Body of pancreas (tissue), 4 donors: ENCODE data around the gene C9orf78. TPM values are rescaled to one million over a fixed set of nuclear protein-coding genes. Genes with fewer than 3 reads are reported as not detected.

ENCODE experiments used
- ATAC-seq: fragments of 150-250 bp; one replicate; pipeline ENCODE4 v1.9.1; 2016
- DNase-seq, 4 donors: peaks; one replicate each; pipeline ENCODE4 v3.0.0-alpha.2; 2019
- H3K27ac ChIP-seq, 4 donors: fragments of 200-600 bp; sonication (generic); 1 replicate in 3 of 4; 2 replicates in 1 of 4; pipeline versions ENCODE4 v1.5.1 to v1.6.1; 2016 to 2019; ENCODE audit warnings: mild to moderate bottlenecking in 1 of 4, mixed read lengths in 1 of 4, moderate library complexity in 1 of 4
- H3K27me3 ChIP-seq, 2 donors: fragments of 200-600 bp; sonication (generic); one replicate each; pipeline ENCODE4 v1.6.0; 2016; ENCODE audit warnings: mild to moderate bottlenecking in 1 of 2
- H3K36me3 ChIP-seq, 2 donors: fragments of 200-600 bp; sonication (generic); replicated peaks in 1 of 2; 2 replicates each; pipeline ENCODE4 v1.5.1; 2016; ENCODE audit warnings: low read depth in 2 of 2; ENCODE audit not compliant: insufficient read depth in 1 of 2
- H3K4me1 ChIP-seq: fragments of 200-600 bp; sonication (generic); one replicate; pipeline ENCODE4 v1.6.0; 2016
- H3K4me3 ChIP-seq, 2 donors: fragments of 200-600 bp; sonication (generic); 1 replicate in 1 of 2; 2 replicates in 1 of 2; pipeline ENCODE4 v1.5.1; 2016 to 2019
- H3K9me3 ChIP-seq, 3 donors: fragments of 200-600 bp; sonication (generic); 1 replicate in 2 of 3; 2 replicates in 1 of 3; pipeline ENCODE4 v1.5.1; 2016
- CTCF ChIP-seq, 7 experiments: fragments of 450-650 bp in 4 of 7; fragments of 200-600 bp in 3 of 7; sonication (generic) in 3 of 7; IDR thresholded peaks; one replicate each; pipeline ENCODE4 v1.5.1; 2016 to 2019; ENCODE audit warnings: antibody characterized with exemption in 7 of 7
- POLR2A ChIP-seq, 3 donors: fragments of 450-650 bp; IDR thresholded peaks; one replicate each; pipeline ENCODE4 v1.6.1; 2016; ENCODE audit warnings: antibody characterized with exemption in 3 of 3, mild to moderate bottlenecking in 2 of 3
- WGBS, 2 donors: methylation state at CpG; one replicate each; pipeline ENCODE4 v1.1.5; 2017; 5-methylcytosine and 5-hydroxymethylcytosine counted together
- intact Hi-C: fragments of 100-400 bp; cut with DNase I; formaldehyde crosslinking; loops from one replicate; pipeline ENCODE4 v1.15.1; 2023
- total RNA-seq, 2 donors: library from RNA; depleted of rRNA; stranded (reverse); fragments of >200 nt; gene quantifications; one replicate each; pipeline ENCODE4 v1.1.0, GENCODE V29; 2016

C9orf78 gene
- total RNA-seq, 2 donors from 2014 or later: 25.1 to 48.0 TPM

DNA sequence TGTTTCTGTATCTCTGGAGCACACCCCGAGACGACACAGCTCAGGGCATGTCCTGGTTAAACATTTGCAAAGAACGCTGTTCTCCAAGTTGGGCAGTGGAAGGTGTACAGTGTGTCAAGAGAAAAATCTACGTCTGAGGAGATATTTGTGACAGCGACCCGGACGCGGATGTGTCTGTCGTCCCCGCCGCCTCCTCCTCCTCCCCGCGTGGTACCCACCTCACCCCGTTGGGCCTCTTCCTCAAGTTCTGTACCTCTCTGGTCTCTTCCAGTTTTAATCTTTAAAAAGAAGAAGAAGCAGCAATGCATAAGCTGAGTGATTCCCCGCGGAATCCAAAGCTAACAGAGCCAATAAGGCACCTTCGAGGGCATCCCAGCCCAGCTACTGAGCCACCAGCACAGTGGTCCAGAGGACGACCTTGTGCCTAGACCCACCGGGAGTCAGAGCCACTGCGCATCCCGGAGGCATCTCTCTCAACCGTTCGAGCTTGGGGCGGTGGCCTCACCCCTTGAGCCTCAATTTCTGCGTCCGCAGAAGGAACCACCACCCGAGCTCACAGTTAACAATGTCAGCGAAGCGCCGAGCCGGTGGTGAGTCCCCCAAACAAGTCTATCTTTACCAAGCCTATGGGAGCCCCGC lies 467 bp downstream of the C9orf78 start:
- Histone ChIP-seq H3K27ac (peak overlapping the region; percentile 42 to 91 (median 80)), H3K36me3 (peaks cover 0 to 23% of the 10 kb centered on the region in 2 donors), H3K4me3 (peak overlapping the region; percentile 87 to 94), H3K27me3 (no peaks in the 10 kb centered on the region), H3K4me1 (peaks cover 24% of the 10 kb centered on the region), H3K9me3 (no peaks in the 10 kb centered on the region)
- ATAC-seq (peak; percentile 7), DNase-seq (peak in 1 of 4 donors; percentile 13)
- intact Hi-C loops: no loop called here
- 0% methylated on average over 29 to 32 of the region's 32 CpGs for WGBS, 2 donors
- no peak for TF ChIP-seq POLR2A (IDR thresholded peaks at IDR 0.05)
- TF ChIP-seq CTCF (IDR thresholded peaks at IDR 0.05): no peak

DNA sequence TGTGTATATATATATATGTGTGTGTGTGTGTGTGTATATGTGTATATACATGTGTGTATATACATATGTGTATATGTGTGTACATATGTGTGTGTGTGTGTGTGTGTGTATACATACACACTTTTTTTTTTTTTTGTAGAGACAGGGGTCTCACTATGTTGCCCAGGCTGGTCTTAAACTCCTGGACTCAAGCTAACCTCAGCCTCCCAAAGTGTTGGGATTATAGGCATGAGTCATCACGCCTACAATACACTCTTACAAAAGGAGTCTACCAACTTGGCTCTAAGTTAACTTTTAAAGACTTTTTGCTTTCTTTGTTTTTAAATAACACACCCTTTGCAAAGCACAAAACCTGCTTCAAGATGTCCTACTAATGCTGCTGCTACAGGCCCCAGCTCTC lies 2.1 kb downstream of the C9orf78 start:
- no peak for ATAC-seq
- no peak for DNase-seq
- peaks cover 24% of the 10 kb centered on the region for H3K4me1 ChIP-seq
- peaks cover 6 to 35% of the 10 kb centered on the region in 2 donors for H3K36me3 ChIP-seq
- H3K4me3 ChIP-seq: no peak overlapping the region
- no peaks in the 10 kb centered on the region for H3K27me3 ChIP-seq
- H3K9me3 ChIP-seq: no peaks in the 10 kb centered on the region
- intact Hi-C loops: no loop called here
- TF ChIP-seq CTCF (IDR thresholded peaks at IDR 0.05) (no peak), POLR2A (IDR thresholded peaks at IDR 0.05) (no peak)
- H3K27ac ChIP-seq: no peak overlapping the region
- 82 to 94% methylated on average over 1 of the region's 1 CpG for WGBS, 2 donors

DNA sequence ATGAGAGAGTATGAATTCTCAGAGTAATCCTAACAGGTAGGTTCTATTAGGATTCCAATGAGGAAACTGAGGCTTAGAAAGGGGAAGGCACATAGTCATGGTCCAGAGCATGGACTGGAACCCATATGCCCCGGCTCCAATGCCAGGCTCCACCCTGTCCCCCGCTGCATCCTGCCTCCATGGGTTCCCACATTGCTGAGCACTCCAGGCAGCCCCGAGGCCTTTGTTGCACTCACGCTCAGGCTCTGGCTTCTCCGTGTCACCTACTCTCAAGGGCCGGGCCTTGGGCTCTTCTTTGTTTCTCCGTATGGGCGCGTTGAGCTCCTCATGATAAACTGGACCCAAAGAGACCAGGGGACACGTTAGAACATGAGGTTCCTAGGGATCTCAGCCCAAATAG lies 6.1 kb downstream of the C9orf78 start:
- WGBS, 2 donors: 88 to 96% methylated on average over 10 of the region's 10 CpGs
- TF ChIP-seq CTCF (IDR thresholded peaks at IDR 0.05): no peak
- no peak for TF ChIP-seq POLR2A (IDR thresholded peaks at IDR 0.05)
- no peak for ATAC-seq
- DNase-seq: no peak
- peaks cover 7% of the 10 kb centered on the region for H3K4me1 ChIP-seq
- H3K27ac ChIP-seq: no peak overlapping the region
- H3K27me3 ChIP-seq: no peaks in the 10 kb centered on the region
- intact Hi-C loops: no loop called here
- no peaks in the 10 kb centered on the region for H3K9me3 ChIP-seq
- peaks cover 6 to 35% of the 10 kb centered on the region in 2 donors for H3K36me3 ChIP-seq
- no peak overlapping the region for H3K4me3 ChIP-seq

- peaks cover 1% of the 10 kb centered on the region for H3K4me1 ChIP-seq
- no peak overlapping the region for H3K27ac ChIP-seq
- no peaks in the 10 kb centered on the region for H3K9me3 ChIP-seq
- intact Hi-C loops: no loop called here
- H3K36me3 ChIP-seq: peaks cover 6 to 35% of the 10 kb centered on the region in 2 donors
- WGBS, 2 donors: 87 to 96% methylated on average over 7 to 9 of the region's 9 CpGs
- no peak for DNase-seq
- TF ChIP-seq CTCF (IDR thresholded peaks at IDR 0.05) (no peak), POLR2A (IDR thresholded peaks at IDR 0.05) (no peak)
- no peak for ATAC-seq
- H3K27me3 ChIP-seq: no peaks in the 10 kb centered on the region
- H3K4me3 ChIP-seq: no peak overlapping the region
Measured at GRCh38 chr9:129828051-129828450, 7.0 kb downstream of the C9orf78 start.

DNA sequence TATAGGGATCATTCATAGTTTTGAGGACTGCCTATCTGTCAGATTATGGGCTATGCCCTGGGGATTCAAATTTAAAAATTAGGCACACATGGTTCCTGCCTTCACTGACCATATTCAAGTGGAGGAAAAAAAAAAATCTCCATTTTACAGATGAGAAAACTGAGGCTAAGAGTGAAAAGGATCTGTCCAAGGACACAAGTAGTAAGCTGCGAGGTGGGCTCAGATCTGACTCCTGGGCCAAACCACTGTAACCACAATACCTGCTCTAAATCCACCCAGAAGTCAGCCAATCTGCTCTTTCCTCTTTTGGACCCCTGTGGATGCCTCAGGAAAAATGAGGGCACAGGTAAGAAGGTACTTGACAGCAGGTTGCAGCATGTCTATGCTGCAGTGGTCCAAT lies 8.3 kb downstream of the C9orf78 start:
- H3K27ac ChIP-seq: no peak overlapping the region
- 78 to 86% methylated on average over 1 of the region's 1 CpG for WGBS, 2 donors
- H3K4me3 ChIP-seq: no peak overlapping the region
- DNase-seq (no peak), ATAC-seq (no peak)
- intact Hi-C loops: no loop called here
- no peak for TF ChIP-seq POLR2A (IDR thresholded peaks at IDR 0.05)
- TF ChIP-seq CTCF (IDR thresholded peaks at IDR 0.05): no peak
- no peaks in the 10 kb centered on the region for H3K27me3 ChIP-seq
- H3K4me1 ChIP-seq: peaks cover 9% of the 10 kb centered on the region
- no peaks in the 10 kb centered on the region for H3K9me3 ChIP-seq
- peaks cover 6 to 30% of the 10 kb centered on the region in 2 donors for H3K36me3 ChIP-seq
